ENCODE data around the gene CYP1A2. TPM values are rescaled to one million over a fixed set of nuclear protein-coding genes. Genes with fewer than 3 reads are reported as not detected.

The CYP1A2 gene
- polyA plus RNA-seq, 1 of the 3 experiments (the other 2 are of a cell fraction): not detected

DNA sequence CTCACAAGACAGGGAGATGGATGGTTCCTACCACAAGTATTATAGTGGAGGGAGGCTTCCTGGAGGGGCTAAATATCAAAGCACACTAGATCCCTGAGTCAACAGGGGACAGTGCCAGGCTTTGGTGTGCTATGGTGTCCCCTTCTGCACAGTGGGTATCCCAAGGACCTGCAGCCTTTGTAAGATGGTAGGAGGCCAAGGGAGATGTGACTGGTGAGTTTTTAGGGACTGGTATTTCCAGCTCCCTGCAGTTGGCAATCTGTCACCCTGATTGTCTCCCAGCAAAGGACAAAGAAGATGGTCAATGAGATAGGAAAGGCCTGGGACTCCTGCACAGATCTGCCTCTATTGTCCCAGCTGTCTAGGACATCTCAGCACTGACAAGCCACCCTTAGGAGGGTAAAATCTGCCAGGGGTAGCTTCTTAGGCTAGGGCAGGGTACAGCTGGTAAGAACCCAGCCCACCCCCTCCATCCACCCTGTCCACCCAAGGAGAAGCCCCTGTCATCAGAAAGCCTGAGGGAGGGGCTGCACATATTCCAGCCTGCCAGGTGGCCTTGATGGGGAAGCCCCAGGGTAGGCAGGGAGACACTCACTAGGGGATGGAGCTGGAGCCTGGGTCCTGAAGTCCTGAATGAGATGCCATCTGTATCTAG is 23.9 kb upstream of the CYP1A2 start:
- no peak overlapping the region for H3K9ac ChIP-seq
- H3K27me3 ChIP-seq (ENCODE audit: insufficient read depth): peaks cover 6% of the 10 kb centered on the region; the same call in 1 of the 2 replicates
- TF ChIP-seq, protein P1, sequence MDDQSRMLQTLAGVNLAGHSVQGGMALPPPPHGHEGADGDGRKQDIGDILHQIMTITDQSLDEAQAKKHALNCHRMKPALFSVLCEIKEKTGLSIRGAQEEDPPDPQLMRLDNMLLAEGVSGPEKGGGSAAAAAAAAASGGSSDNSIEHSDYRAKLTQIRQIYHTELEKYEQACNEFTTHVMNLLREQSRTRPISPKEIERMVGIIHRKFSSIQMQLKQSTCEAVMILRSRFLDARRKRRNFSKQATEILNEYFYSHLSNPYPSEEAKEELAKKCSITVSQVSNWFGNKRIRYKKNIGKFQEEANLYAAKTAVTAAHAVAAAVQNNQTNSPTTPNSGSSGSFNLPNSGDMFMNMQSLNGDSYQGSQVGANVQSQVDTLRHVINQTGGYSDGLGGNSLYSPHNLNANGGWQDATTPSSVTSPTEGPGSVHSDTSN (IDR thresholded peaks at IDR 0.05): no peak
- TF ChIP-seq NFIC (IDR thresholded peaks at IDR 0.05; ENCODE audit: borderline replicate concordance) (no peak), GABPA (IDR thresholded peaks at IDR 0.05; ENCODE audit: low read depth) (no peak), POLR2AphosphoS5 (IDR thresholded peaks at IDR 0.05; ENCODE audit: low read depth, low read length) (no peak), FOXM1 (IDR thresholded peaks at IDR 0.05; ENCODE audit: low read depth) (no peak), SIN3A (IDR thresholded peaks at IDR 0.05; ENCODE audit: borderline replicate concordance, low read depth, low read length) (no peak), GATA2 (CRISPR knock-in tag; IDR thresholded peaks at IDR 0.05) (no peak), TAF1 (IDR thresholded peaks at IDR 0.05; ENCODE audit: borderline replicate concordance, low read depth, low read length) (no peak), NRF1 (IDR thresholded peaks at IDR 0.05; ENCODE audit: low read depth, low read length) (no peak)
- TF ChIP-seq, protein P2, sequence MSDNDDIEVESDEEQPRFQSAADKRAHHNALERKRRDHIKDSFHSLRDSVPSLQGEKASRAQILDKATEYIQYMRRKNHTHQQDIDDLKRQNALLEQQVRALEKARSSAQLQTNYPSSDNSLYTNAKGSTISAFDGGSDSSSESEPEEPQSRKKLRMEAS (IDR thresholded peaks at IDR 0.05; ENCODE audit: low read depth): no peak
- TF ChIP-seq, protein P3, sequence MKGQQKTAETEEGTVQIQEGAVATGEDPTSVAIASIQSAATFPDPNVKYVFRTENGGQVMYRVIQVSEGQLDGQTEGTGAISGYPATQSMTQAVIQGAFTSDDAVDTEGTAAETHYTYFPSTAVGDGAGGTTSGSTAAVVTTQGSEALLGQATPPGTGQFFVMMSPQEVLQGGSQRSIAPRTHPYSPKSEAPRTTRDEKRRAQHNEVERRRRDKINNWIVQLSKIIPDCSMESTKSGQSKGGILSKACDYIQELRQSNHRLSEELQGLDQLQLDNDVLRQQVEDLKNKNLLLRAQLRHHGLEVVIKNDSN (IDR thresholded peaks at IDR 0.05; ENCODE audit: borderline replicate concordance, low read depth): no peak
- TF ChIP-seq, protein P4, sequence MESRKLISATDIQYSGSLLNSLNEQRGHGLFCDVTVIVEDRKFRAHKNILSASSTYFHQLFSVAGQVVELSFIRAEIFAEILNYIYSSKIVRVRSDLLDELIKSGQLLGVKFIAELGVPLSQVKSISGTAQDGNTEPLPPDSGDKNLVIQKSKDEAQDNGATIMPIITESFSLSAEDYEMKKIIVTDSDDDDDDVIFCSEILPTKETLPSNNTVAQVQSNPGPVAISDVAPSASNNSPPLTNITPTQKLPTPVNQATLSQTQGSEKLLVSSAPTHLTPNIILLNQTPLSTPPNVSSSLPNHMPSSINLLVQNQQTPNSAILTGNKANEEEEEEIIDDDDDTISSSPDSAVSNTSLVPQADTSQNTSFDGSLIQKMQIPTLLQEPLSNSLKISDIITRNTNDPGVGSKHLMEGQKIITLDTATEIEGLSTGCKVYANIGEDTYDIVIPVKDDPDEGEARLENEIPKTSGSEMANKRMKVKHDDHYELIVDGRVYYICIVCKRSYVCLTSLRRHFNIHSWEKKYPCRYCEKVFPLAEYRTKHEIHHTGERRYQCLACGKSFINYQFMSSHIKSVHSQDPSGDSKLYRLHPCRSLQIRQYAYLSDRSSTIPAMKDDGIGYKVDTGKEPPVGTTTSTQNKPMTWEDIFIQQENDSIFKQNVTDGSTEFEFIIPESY (IDR thresholded peaks at IDR 0.05; ENCODE audit: borderline replicate concordance, low read depth): no peak
- H3F3A ChIP-seq (replicated peaks; ENCODE audit: insufficient read depth): no peaks in the 10 kb centered on the region
- H2AFZ ChIP-seq (ENCODE audit: low read depth): no peak overlapping the region
- no peaks in the 10 kb centered on the region for H3K9me2 ChIP-seq
- H3K27ac ChIP-seq (ENCODE audit: low read depth in 2 of 2, low read length in 1 of 2): no peak overlapping the region
- no peaks in the 10 kb centered on the region for H3K36me3 ChIP-seq (replicated peaks in 1 of 2; ENCODE audit: control insufficient read depth in 1 of 2, insufficient read depth in 2 of 2, low read length in 1 of 2)
- H3K4me1 ChIP-seq (ENCODE audit: control insufficient read depth in 1 of 2, insufficient read depth in 2 of 2, low read depth in 1 of 2, low read length in 1 of 2): peaks cover 0 to 7% of the 10 kb centered on the region in 2 experiments; a peak in 1 of 4 replicates
- no peak overlapping the region for H3K4me3 ChIP-seq (ENCODE audit: low read depth in 2 of 2, low read length in 1 of 2)
- H3K79me2 ChIP-seq (ENCODE audit: insufficient read depth): no peaks in the 10 kb centered on the region
- no peaks in the 10 kb centered on the region for H3K9me3 ChIP-seq
- ChIA-PET CTCF (interaction anchor here (0.8 to 5.1 kb wide), 6 partner anchors 17 to 89 kb away, joined by 3 to 32 read pairs (median 4); partner anchors contain the start of gene CSK), POLR2A (no interaction called here)
- no peaks in the 10 kb centered on the region for H4K20me1 ChIP-seq (ENCODE audit: insufficient read depth)
- DNase-seq: no peak
- no peak overlapping the region for H3K4me2 ChIP-seq

Data from SK-N-SH (cell line).